Erythroblast (primary cell): Measurements from ENCODE around the gene D2HGDH.

Source experiments
- GATA1 ChIP-seq: IDR thresholded peaks from 2 replicates; pipeline ENCODE4 v1.6.1; 2011; ENCODE audit warnings: low read depth, mild to moderate bottlenecking, control low read depth, low read length, moderate library complexity
- POLR2A ChIP-seq: IDR thresholded peaks from 2 replicates; pipeline ENCODE4 v1.6.1; 2011; ENCODE audit warnings: mild to moderate bottlenecking, low read length

DNA sequence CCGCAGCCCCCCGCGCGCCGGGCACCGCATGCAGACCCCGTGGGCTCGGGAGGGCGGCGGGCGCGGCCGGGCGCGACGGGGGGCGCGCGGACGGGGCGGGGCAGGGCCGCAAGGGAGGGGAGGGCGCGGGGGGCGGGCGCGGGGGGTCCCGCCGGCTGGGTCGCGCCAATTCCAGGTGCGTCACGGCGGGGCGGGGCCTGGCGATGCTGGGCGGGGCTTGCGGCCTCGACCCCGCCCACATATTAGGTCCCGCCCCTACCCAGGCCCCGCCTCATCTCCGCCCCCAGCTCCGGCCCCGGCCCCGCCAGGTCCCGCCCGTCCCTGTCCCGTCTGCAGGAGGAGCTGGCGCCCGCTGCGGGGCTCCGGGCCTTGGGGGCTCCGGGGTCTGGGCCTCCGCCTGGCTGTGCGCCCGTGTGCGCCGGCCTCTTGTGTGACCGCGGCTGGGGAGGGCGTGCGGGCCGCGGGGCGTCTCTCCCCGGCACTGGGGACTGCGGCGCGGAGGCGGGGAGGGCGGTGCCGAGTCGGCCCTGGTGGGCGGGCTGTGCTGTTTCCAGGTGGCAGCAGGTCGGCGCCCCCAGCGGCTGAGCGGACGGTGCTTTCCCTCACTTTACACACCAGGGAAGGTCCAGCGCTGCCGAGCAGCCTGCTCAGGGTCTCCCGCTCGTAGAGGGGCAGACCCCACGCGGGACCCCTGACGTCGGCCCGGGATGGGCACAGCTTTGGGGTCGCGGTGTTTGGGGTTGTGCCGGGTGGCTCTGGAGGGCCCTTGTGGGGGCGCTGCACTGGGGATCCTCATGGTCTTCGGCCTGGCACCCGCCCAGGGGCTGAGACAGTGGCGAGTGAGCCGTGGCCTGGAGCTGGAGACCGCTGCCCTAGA is 32.0 kb upstream of the D2HGDH start:
- TF ChIP-seq POLR2A: no peak
- no peak for TF ChIP-seq GATA1
